ENCODE data around the gene CDX1.

Gene CDX1

DNA sequence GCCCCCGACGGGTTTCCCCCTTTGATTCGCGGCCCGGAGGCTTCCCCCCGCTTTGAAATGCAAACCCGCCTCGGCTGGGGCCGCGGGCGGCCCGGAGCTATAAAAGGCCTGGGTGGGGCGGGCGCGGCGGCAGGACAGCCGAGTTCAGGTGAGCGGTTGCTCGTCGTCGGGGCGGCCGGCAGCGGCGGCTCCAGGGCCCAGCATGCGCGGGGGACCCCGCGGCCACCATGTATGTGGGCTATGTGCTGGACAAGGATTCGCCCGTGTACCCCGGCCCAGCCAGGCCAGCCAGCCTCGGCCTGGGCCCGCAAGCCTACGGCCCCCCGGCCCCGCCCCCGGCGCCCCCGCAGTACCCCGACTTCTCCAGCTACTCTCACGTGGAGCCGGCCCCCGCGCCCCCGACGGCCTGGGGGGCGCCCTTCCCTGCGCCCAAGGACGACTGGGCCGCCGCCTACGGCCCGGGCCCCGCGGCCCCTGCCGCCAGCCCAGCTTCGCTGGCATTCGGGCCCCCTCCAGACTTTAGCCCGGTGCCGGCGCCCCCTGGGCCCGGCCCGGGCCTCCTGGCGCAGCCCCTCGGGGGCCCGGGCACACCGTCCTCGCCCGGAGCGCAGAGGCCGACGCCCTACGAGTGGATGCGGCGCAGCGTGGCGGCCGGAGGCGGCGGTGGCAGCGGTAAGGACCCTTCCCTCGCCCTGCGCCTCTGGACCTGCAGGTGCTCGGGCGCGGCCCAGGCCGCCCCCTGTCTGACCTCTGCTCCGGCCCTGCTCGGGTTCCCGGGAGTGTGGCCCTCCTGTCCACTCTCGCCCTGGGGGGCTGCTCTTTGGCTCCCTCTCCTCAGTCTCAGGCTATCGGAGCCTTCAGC, at the start of gene CDX1:
Gene CDX1, plus strand, starts transcription at position 129 of the 862 bp plus-strand sequence. Its CDS starts 99 bp downstream, at position 228.
- DNase-seq, result no peak

DNA sequence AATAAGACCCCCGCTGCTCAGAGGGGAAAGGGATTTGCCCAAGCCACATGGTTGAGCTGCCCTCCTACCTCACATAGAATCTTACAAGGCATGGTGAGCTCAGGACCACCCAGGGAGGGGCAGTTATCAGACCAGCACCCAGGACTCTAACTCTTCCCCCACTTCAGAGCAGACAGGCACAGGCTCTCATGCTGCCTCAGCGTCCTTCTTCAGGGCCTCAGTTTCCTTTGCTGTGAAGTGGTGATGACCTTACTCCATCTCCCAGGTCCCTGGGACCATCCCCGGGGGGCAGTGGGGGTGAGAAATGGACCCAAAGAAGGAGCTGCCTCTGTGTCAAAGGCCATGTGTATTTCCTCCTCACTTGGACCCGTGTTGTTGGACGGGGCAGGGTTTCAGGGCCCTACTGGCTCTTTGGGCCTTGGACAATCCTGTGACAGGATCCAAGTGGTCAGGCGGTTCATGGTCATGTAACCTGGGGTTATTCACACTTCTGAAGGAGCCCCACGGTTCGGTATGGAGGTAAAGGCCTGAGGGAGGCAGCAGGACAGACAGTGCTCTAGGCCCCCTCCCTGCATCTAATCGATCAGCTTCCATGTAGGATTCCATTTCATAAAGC, 48.5 kb upstream of the CDX1 start:
- DNase-seq, result no peak

DNA sequence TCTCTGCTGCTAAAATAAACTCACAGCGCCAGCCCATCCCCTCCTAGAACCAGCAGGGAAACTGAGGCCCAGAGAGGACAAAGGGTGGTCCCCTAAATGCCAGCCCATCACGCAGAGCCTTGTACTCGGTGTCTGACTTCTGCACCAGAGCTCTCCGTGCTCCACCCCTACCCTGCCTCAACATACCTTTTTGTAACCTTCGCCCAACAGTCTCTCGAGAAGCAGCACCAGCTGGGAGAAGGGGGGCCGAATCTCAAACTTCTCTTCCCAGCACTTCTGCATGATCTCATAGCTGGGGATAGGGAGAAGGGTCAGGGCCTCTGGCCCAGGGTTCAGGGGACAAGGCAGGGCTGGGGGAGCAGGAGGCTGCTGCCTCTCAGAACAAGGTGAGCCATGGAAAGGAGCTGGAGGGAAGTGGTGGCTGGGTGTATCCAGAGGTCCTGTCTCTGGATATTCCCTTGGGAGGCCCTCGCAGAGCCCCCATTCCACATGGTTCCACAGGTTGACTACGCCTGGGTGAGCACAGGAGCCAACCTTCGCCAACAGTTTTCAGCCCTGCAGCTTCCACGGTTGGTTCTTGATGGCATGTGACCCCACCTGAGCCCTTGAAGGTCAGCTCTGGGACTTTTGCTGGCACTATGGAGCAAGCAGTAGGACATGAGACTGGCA, 47.9 kb upstream of the CDX1 start:
- no peak for DNase-seq

DNA sequence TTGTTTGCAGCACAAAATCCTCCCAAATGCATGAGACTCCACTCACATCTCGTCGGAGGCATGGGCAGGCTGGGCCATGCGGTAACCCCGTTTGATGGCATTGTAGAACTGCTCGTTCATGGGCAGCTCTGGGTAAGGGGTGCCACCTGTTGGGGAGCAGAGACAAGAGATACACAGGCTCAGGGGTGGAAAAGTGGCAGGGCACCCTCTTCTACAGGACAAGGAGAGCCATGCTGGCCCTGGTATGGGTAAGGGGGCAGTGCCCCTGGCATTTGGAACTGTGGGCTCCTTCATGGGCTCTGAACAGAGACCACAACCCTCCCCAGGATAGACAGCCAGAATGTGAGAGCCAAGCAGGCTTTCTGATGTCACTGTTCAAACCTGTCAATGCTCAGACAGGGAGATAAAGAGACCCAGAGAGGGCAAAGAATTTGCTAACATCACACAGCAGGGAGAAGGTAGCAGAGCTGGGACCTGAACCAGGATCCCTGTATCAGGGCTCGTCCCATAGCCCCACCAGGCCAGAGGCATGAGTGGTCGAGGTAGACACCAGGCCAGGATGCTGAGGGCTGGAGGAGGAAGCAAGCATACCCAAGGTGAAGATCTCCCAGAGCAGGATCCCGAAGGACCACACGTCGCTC, 47.0 kb upstream of the CDX1 start:
- no peak for DNase-seq

DNA sequence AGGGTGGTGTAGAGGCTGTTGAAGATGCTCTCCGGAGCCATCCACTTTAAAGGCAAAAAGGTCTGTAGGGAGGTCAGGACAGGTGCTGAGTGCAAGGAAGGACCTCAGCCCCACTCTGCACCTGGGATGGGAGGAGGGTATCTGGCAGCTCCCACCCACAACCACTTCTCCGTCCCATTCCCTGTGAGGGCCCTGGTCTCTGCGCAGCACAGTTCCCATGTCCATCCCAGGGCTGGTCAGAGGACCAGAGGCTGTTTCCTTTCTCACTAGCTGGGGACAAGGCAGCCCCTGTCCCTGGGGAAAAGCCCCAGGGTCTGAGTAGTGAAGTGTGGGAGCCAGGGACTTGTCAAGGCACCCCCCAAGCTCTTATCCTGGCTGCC, 46.5 kb upstream of the CDX1 start:
- no peak for DNase-seq

DNA sequence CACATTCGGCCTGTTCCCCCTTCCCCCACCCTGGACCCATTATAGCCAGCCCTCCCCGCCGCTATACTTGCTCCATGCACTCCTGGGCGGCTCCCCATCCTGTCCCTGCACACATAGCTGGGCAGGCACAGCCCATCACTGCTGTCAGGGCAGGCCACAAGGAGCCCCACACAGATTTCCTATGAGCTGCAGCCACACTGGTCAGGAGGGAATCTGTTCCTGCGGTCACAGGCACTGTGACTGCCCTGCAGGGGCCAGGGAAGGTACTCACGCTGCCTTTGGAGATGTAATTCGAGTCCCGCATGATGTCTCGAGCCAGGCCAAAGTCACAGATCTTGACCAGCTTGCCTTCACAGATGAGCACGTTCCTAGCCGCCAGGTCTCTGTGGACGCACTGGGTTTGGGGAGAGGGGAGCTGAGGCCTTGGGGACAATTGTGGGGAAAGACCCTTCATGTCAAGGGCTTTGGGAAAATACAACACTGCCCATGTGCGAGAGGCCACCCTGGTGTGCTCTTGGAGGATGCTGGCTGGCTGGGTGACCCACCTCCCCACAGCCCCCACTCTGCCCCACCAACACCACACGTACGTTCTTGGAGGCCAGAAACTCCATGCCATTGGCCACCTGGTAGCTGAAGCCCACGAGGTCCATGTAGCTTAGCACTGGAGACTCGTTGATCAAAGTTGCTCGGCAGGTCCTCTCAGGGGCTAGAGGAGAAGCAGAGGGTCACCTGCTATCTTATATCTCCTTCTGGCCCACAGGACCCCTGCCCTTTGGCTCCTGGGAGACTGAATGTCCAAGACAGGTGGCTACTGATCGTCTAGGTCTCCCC, 45.7 kb upstream of the CDX1 start:
- DNase-seq, result no peak

DNA sequence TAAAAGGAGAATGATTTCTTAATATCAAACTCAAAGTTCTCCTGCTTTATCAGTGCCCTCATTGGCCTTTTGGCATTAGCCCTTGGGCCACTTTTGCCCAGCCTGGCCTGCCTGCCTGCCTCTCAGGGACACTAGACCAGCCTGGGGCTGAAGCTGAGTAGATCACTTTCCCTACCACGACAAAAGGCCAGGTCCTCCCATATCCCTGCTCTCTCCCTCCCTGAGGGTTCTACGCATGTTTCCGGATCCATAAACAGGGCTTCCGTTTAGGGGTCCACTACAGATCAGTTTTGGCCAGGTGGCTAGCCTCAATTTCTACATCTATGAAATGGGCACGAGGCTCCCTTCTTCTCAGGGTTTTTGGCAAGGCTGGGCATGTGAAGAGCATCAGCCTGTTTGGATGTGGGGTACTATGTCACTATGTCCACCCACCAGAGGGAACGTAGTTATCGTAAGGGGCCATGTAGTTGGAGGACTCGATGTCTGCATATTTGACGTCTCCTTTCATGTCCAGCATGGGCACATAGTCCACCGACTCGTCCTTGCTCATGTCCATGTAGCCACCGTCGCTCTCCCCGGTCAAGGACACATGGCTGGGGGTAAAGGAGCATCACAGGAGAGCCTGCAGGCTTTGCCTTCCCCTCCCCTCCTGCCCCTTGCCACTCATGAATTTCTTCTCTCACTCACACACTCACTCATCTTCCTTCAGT, 45.0 kb upstream of the CDX1 start:
- DNase-seq, result no peak

DNA sequence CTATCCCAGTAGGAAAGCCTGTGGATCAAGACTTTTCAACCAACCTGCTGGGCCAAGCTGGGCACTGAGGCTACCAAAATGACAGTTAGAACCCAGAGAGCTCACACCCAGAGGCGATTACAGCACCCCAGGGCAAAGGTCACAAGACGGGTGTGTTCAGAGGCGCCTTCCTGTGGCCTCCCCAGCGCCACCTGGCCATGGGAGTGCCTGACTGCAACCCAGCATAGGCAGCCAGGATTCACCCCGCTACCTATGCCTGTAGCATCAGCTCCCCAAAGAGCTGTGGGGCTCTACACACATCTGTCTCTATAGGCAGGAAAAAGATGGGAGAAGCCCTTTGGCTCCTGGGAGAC, 44.4 kb upstream of the CDX1 start:
- peak; percentile 81 for DNase-seq

DNA sequence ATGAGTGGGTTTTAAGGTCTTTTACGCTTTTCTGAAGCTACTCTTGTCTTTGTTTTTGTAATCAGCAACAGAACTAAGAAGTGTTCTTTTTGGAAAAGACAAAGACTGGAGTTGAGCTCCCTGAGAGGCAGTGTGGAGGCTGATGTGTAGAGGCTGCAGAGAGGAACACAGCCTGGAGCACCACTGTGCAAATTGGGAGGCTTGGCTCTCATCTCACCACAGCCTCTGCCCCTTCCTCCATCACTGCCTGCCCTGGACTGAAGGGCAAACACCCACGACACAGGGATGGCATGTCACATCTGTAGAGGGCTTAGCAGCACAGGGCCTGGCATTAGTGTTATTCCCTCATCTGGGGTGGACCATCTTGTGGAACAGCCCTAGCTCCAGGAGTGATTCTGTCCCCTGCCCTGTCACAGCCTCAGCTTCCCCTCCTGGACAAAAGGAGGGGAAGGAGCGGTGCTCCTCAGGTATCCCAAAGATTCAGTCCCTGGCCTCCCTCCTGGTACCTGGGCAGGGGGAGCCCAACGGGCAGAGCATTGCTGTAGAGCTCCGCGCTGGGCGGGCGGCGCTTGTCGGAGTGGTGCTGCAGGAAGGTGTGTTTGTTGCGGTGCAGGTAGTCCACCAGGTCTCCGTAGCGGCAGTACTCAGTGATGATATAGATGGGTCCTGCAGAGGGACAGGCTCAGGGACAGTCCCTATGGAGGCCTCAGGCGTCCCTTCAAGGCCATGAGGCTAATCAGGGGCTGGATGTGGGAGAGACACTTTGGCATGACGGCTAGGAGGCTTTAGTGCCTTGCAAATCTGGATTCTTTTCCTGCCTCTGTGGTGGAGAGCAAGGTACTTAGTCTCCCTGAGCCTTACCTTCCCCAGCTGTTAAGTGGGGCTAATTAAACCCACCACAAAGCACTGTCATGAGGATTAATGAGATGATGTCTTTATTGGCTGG, 43.8 kb upstream of the CDX1 start:
- no peak for DNase-seq

DNA sequence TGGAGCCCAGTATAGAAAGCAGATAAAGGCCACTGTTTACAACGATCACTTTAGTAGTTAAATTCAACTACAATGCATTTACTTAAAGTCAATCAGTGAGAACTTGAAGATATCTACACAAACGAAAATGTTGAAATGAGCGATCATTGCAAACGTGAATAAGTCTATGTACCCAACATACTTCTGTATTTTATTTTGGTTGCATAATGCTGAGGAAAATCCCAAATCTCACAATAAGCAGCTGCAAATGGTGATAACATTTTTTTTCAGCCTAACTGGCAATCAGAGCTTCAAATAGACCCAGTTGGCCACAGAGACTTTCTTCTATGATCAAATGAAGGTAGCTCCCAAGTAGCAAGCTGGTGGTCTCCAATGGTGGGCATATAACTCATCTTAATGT, 43.0 kb upstream of the CDX1 start:
- peak; percentile 97 for DNase-seq

DNA sequence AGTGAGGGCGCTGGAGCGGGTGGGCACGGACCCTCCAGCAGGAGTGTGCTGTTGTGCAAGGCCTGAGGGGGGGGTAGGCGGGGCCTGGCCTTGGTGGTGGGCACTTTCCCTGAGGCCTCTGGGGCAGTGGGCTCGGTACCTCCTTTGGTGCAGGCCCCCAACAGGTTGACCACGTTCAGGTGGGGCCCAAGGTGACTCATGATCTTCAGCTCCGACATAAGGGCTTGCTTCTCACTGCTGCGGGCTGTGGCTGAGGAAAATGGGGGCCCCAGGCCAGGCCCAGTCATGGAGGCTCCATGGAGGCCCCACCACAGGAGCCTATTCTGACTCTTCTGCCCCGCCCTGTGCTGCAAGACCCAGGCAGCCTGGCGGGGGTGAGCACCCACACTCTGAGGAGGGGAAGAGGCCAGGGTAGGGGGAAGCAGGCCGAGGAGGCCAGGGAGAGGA, 42.4 kb upstream of the CDX1 start:
- peak; percentile 68 for DNase-seq

DNA sequence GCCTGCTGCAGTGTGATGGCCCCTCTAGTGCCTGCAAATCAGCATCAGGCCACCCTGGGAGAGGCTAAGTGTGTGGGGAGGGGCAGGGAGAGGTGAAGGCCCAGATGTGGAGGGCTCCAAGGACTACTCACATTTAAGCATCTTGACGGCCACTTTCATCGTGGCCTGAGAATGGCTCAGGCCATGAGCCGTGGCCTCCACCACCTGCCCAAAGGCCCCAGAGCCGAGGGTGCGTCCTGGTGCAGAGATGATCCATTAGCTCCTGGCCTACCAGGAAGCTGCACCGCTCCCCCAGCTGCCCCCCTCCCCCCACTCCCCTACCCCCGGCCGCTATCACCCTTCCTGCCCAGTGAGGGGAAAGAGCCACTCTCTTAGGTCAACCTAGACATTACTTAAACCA, 42.0 kb upstream of the CDX1 start:
- no peak for DNase-seq

DNA sequence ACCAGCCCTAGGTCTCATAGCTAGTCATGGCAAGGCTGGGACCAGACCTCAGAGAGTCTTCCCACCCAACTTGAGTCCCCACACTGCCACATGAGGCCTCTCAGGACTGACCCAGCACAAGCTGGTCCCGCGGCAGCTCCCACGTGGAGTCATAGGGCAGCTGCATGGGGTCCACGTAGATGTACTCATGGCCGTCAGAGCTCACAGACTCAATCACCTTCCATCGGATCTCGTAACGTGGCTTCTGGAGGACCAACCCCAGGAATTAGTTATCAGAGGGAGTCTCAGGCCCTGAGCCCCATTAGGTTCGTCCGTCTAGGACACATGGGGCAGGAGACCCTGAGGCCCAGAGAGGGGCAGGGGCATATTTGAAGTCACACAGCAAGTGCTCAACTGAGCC, 41.2 kb upstream of the CDX1 start:
- no peak for DNase-seq

DNA sequence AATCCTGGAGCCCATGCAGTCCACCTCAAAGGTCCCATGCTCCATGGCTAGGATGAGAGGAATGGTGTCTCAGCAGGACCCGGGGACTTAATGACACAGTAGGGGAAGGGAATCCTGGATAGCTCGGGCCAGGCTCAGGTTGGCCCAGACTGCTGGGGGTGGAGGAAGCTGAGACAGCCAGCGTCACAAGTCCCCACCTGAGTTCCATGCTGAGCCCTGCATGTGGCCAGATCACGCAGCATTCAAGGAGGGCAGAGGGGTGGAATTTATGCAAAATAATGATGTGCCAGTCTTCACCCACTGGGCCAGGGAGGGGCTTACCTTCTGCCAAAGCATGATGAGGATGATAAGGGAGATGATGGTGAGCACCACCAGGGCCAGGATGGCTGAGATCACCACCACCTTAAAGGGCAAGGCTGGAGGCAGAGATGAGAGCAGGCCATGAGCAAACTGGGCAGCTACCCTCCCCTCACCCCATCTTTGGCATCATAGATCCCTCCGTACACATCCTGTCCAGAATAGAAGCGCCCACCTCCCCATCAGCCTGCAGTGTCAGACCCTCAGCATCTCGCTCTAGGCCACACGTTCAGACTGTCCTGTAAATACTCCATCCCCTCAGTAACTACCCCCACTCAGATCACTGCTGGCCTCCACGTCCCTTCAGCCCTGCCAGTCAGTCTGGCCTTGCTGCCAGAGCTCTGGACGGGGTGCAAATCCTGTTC, 40.2 kb upstream of the CDX1 start:
- DNase-seq, result no peak

DNA sequence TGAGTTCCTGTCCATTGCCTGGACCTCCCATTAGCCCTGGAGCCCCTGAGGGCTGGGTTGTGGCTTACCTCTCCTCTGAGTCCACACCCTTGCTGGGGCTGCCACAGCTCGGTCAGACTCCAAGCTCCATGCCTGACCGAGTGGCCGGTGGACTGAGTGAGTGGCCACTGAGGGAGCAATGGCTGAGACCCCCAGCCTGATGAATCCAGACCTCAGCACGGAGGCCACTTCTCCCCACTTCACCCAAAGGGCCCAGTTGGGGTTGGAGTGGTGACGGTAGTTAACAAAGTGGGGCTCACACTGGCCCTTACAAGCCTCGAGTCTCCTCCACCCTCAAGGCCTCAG, 39.7 kb upstream of the CDX1 start:
- no peak for DNase-seq

DNA sequence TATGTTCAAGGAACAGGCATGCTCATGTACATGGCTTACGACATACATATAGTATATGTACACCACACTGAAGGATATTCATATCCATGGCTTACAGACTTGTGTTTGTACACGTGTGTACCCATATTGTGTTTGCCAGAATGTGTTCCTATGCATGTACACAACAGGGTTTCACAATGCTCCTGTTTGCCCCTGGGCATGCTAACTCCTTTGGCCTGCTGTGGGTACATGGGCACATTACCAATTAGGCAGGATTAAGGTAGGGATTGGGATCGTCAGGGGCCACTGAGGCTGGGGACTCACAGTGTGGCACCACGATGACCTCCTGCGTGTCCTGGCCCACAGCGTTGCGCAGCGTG, 37.1 kb upstream of the CDX1 start:
- DNase-seq, result no peak

DNA sequence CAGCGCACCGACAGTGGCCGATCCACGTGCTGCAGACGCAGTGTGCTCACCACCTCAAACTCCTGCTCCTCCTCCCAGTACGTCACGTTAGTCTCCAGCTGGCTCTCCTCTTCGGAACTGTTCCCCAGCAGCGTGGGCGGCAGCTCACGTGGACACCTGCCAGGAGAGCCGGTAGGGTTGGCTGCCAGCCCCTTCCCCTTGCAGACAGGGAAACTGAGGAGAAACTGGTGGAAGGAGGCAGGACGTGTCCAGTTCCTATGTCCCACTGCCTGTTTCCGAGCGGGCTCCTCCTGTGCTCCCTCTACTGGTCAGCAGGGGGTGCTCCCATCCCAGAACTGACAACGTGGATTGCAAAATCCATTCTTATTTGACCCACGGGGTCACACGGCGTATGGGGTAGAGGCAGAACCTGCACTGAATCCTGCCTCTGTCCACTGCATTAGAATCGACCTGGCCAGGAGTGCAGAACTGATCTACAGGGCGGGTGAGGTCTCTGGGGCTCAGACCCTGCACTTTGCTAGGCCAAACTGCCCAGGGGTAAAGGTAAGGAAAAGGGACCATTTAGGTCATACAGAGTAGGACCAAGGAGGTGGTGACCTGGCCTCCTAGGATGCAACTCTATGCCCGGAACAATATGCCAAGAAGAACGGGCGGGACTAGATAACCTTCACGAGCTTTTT, 36.6 kb upstream of the CDX1 start:
- DNase-seq, result peak; percentile 76

DNA sequence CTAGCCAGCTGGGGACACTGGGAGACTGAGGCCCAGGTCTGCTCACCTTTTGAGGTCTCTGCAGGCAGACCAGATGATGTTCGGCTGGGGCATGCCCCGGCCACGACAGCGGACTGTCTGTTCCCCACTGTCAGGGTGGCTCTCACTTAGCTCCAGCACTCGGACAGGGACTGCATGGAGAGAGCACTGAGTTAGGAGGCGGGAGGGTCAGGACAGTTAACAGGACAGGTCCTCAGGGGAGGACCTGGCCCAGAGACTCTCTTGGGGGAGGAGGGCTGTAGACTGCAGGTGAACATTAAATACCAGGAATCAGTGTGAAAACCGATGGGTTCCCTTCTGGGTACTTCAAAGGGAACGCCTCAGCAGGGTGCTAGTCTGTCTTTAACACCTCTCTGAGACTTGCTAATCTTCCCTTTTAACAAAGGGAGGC, 36.1 kb upstream of the CDX1 start:
- no peak for DNase-seq

DNA sequence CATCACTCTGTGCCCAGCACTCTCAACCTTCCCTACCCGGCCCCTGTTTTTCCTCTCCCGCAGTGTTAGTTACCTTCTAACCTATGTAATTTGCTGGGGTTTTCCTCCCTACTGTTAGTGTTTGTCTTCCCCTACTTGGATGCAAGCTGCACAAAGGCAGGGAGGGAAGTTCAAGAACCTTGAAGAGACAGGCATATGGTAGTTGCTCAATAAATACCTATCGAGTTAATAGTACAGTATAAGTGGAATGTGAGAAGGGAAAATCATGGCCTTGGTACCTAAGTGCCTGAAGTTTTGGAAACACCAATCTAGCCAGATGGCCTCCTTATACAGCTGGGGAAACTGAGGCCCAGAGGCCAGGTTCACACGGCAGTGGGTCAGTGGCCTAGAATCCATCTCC, 35.1 kb upstream of the CDX1 start:
- DNase-seq, result no peak
